ENCODE measurements around the gene NRP1. TPM values are rescaled to one million over a fixed set of nuclear protein-coding genes. Genes with fewer than 3 reads are reported as not detected.

NRP1 gene
- total and polyA plus RNA-seq, 4 donors: 14.6 to 55.6 (median 37.8) TPM

DNA sequence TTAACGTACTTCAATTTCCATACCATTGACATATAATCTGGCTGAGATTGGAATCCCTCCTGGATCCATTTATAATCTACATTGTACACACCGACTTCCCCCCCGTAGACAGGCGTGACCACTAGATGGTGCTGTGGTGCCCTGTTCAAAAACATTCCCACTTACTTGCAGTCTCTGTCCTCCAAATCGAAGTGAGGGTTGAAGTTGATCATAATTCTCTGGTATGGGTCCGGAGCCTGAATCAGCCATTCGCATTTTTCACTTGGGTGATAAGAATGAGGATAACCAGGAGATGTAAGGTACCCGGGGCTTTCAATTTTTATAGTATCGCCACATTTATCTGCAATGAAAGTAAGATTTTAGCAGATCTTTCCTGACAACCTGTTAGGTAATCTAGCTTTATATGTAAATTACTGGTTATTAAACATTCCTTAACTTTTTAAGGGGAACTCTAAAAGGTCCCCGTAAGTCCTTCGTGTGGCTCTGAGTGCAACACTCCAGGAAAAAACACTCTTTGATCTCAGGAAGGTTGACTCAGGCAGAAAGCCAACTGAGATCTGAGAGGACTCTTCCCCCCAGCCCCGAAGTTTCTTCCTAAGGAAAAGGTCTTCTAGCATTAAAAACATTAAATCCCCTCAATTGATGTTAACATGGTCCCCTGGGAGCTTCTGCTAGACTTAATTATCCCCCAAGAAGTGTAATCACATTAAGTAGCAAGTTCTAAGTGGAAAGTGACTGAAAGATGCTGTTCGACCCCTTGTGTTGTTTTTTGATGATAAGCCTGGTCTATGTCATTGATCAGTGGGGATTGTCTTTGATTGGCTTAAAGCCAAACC is 3.7 kb downstream of the NRP1 start:
- peaks cover 5 to 51% (median 29%) of the 10 kb centered on the region in 4 donors for H3K4me1 ChIP-seq (ENCODE audit: control insufficient read depth in 4 of 4, insufficient read depth in 4 of 4, low read length in 3 of 4)
- WGBS: 6% methylated on average over 13 of the region's 13 CpGs

GRCh38 chr10:33329178-33329577 is 5.3 kb downstream of the NRP1 start:
- DNase-seq (ENCODE audit: low spot score): no peak
- no peaks in the 10 kb centered on the region for H3K27me3 ChIP-seq (ENCODE audit: control insufficient read depth in 4 of 4, insufficient read depth in 4 of 4, low read length in 3 of 4)
- peaks cover 0 to 10% (median 7%) of the 10 kb centered on the region in 4 donors for H3K36me3 ChIP-seq (ENCODE audit: control insufficient read depth in 4 of 4, insufficient read depth in 3 of 4, low read depth in 1 of 4, low read length in 3 of 4)
- no peak overlapping the region for H3K27ac ChIP-seq (ENCODE audit: low read depth in 1 of 2, low read length in 2 of 2)
- no peaks in the 10 kb centered on the region for H3K9me3 ChIP-seq (ENCODE audit: control insufficient read depth in 4 of 4, low read length in 3 of 4)
- H3K9ac ChIP-seq (ENCODE audit: low read depth in 1 of 2, low read length in 2 of 2): no peak overlapping the region
- no peak overlapping the region for H3K4me3 ChIP-seq (ENCODE audit: low read depth in 1 of 3, low read length in 3 of 3)
- 88% methylated on average over 2 of the region's 2 CpGs for WGBS
- H3K4me1 ChIP-seq (ENCODE audit: control insufficient read depth in 4 of 4, insufficient read depth in 4 of 4, low read length in 3 of 4): peaks cover 5 to 48% (median 26%) of the 10 kb centered on the region in 4 donors
- TF ChIP-seq HNF4A (conservative IDR thresholded peaks at IDR 0.05): no peak
- no peak for TF ChIP-seq SP1 (IDR thresholded peaks at IDR 0.05)
- TF ChIP-seq, protein P1, sequence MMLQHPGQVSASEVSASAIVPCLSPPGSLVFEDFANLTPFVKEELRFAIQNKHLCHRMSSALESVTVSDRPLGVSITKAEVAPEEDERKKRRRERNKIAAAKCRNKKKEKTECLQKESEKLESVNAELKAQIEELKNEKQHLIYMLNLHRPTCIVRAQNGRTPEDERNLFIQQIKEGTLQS (IDR thresholded peaks at IDR 0.05): no peak
- TF ChIP-seq GABPA (IDR thresholded peaks at IDR 0.05 in 1 of 2, conservative IDR thresholded peaks at IDR 0.05 in 1 of 2): no peak
- no peak for TF ChIP-seq JUND (IDR thresholded peaks at IDR 0.05)
- no peak for TF ChIP-seq FOXA1 (IDR thresholded peaks at IDR 0.05)
- no peak for TF ChIP-seq TAF1 (conservative IDR thresholded peaks at IDR 0.05)
- TF ChIP-seq, protein P2, sequence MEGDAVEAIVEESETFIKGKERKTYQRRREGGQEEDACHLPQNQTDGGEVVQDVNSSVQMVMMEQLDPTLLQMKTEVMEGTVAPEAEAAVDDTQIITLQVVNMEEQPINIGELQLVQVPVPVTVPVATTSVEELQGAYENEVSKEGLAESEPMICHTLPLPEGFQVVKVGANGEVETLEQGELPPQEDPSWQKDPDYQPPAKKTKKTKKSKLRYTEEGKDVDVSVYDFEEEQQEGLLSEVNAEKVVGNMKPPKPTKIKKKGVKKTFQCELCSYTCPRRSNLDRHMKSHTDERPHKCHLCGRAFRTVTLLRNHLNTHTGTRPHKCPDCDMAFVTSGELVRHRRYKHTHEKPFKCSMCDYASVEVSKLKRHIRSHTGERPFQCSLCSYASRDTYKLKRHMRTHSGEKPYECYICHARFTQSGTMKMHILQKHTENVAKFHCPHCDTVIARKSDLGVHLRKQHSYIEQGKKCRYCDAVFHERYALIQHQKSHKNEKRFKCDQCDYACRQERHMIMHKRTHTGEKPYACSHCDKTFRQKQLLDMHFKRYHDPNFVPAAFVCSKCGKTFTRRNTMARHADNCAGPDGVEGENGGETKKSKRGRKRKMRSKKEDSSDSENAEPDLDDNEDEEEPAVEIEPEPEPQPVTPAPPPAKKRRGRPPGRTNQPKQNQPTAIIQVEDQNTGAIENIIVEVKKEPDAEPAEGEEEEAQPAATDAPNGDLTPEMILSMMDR (IDR thresholded peaks at IDR 0.05; ENCODE audit: low read depth, low read length, missing input control): no peak
- TF ChIP-seq FOXA2 (IDR thresholded peaks at IDR 0.05): no peak
- TF ChIP-seq EGR1 (IDR thresholded peaks at IDR 0.05; ENCODE audit: low read depth in 2 of 2): no peak
- TF ChIP-seq RAD21 (IDR thresholded peaks at IDR 0.05): no peak
- no peak for TF ChIP-seq HNF4G (IDR thresholded peaks at IDR 0.05)
- no peak for TF ChIP-seq NR2F2 (IDR thresholded peaks at IDR 0.05)

More for the DNA sequence above, 3.7 kb downstream of the NRP1 start:
- Histone ChIP-seq H3K36me3 (ENCODE audit: control insufficient read depth in 4 of 4, insufficient read depth in 3 of 4, low read depth in 1 of 4, low read length in 3 of 4) (peaks cover 0 to 10% (median 7%) of the 10 kb centered on the region in 4 donors), H3K4me3 (ENCODE audit: low read depth in 1 of 3, low read length in 3 of 3) (peak overlapping the region; percentile 60 to 99 (median 92)), H3K9ac (ENCODE audit: low read depth in 1 of 2, low read length in 2 of 2) (peak overlapping the region; percentile 14 to 30), H3K9me3 (ENCODE audit: control insufficient read depth in 4 of 4, low read length in 3 of 4) (no peaks in the 10 kb centered on the region), H3K27me3 (ENCODE audit: control insufficient read depth in 4 of 4, insufficient read depth in 4 of 4, low read length in 3 of 4) (no peaks in the 10 kb centered on the region), H3K27ac (ENCODE audit: low read depth in 1 of 2, low read length in 2 of 2) (peak overlapping the region; percentile 6 to 15)
- no peak for TF ChIP-seq RXRA (IDR thresholded peaks at IDR 0.05)
- TF ChIP-seq EGR1 (IDR thresholded peaks at IDR 0.05; ENCODE audit: low read depth in 2 of 2): no peak
- TF ChIP-seq SP1 (IDR thresholded peaks at IDR 0.05): no peak
- TF ChIP-seq REST (IDR thresholded peaks at IDR 0.05): no peak
- TF ChIP-seq, protein P1 (IDR thresholded peaks at IDR 0.05): no peak
- peak; percentile 35 for TF ChIP-seq NR2F2 (IDR thresholded peaks at IDR 0.05)
- TF ChIP-seq FOXA1 (IDR thresholded peaks at IDR 0.05): no peak
- TF ChIP-seq YY1 (IDR thresholded peaks at IDR 0.05): peak; percentile 38
- TF ChIP-seq FOXA2 (IDR thresholded peaks at IDR 0.05): peak; percentile 9
- TF ChIP-seq RAD21 (IDR thresholded peaks at IDR 0.05): peak; percentile 97
- TF ChIP-seq, protein P2 (IDR thresholded peaks at IDR 0.05; ENCODE audit: low read depth, low read length, missing input control): peak; percentile 94
- no peak for TF ChIP-seq HNF4G (IDR thresholded peaks at IDR 0.05)
- TF ChIP-seq, protein P3, sequence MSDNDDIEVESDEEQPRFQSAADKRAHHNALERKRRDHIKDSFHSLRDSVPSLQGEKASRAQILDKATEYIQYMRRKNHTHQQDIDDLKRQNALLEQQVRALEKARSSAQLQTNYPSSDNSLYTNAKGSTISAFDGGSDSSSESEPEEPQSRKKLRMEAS (IDR thresholded peaks at IDR 0.05): no peak
- DNase-seq (ENCODE audit: low spot score): peak; percentile 77
